ENCODE data around the gene OAS2. TPM values are rescaled to one million over a fixed set of nuclear protein-coding genes. Genes with fewer than 3 reads are reported as not detected.

OAS2 gene
- total and polyA plus RNA-seq, 2 experiments from 2014 or later = 0.50 TPM; not detected in 1

GRCh38 chr12:113056631-113057488, 78.5 kb downstream of the OAS2 start, which contains the start of gene DTX1:
Gene DTX1 (plus strand): TSS chr12:113056730. CDS start chr12:113058193, 1,463 bp downstream.
- Histone ChIP-seq H3K27me3 (peaks cover 73% of the 10 kb centered on the region), H2AFZ (peak within 1 kb of the TSS; percentile 49), H3K9me2 (replicated peaks; ENCODE audit: insufficient read depth) (no peaks in the 10 kb centered on the region), H3K36me3 (replicated peaks; ENCODE audit: insufficient read depth, low read depth) (no peaks in the 10 kb centered on the region), H3K4me2 (peak within 1 kb of the TSS; percentile 93), H3K9me3 (ENCODE audit: low read depth) (no peaks in the 10 kb centered on the region), H3K4me1 (ENCODE audit: insufficient read depth) (no peaks in the 10 kb centered on the region), H3K79me2 (no peaks in the 10 kb centered on the region), H3K27ac (no peak within 1 kb of the TSS), H4K20me1 (ENCODE audit: insufficient read depth, poor library complexity, severe bottlenecking) (no peaks in the 10 kb centered on the region), H3K4me3 (peak within 1 kb of the TSS; percentile 26)
- WGBS (ENCODE audit: low lambda C conversion rate, missing lambda C conversion rate) = 2% methylated on average over 24 of the region's 94 CpGs
- no peak for DNase-seq (ENCODE audit: low spot score)
- TF ChIP-seq EZH2 (IDR thresholded peaks at IDR 0.05; ENCODE audit: borderline replicate concordance) (peak; percentile 85), CTCF (IDR thresholded peaks at IDR 0.05; ENCODE audit: poor library complexity) (no peak), EZH2phosphoT487 (IDR thresholded peaks at IDR 0.05; ENCODE audit: low read depth, severe bottlenecking, unreplicated experiment) (peak; percentile 25)

GRCh38 chr12:113057565-113058485, 79.5 kb downstream of the OAS2 start:
- 72% methylated on average over 44 of the region's 44 CpGs for WGBS (ENCODE audit: low lambda C conversion rate, missing lambda C conversion rate)
- peaks cover 75% of the 10 kb centered on the region for H3K27me3 ChIP-seq

GRCh38 chr12:113058553-113058952, 80.2 kb downstream of the OAS2 start:
- H3K79me2 ChIP-seq = no peaks in the 10 kb centered on the region
- WGBS (ENCODE audit: low lambda C conversion rate, missing lambda C conversion rate) = 97% methylated on average over 1 of the region's 1 CpG
- no peak overlapping the region for H3K4me3 ChIP-seq
- H3K9me2 ChIP-seq (replicated peaks; ENCODE audit: insufficient read depth) = no peaks in the 10 kb centered on the region
- H3K9me3 ChIP-seq (ENCODE audit: low read depth) = no peaks in the 10 kb centered on the region
- TF ChIP-seq CTCF (IDR thresholded peaks at IDR 0.05; ENCODE audit: poor library complexity) (no peak), EZH2 (IDR thresholded peaks at IDR 0.05; ENCODE audit: borderline replicate concordance) (no peak), EZH2phosphoT487 (IDR thresholded peaks at IDR 0.05; ENCODE audit: low read depth, severe bottlenecking, unreplicated experiment) (no peak)
- no peaks in the 10 kb centered on the region for H3K4me1 ChIP-seq (ENCODE audit: insufficient read depth)
- H2AFZ ChIP-seq = no peak overlapping the region
- no peaks in the 10 kb centered on the region for H3K36me3 ChIP-seq (replicated peaks; ENCODE audit: insufficient read depth, low read depth)
- H3K4me2 ChIP-seq = no peak overlapping the region
- H4K20me1 ChIP-seq (ENCODE audit: insufficient read depth, poor library complexity, severe bottlenecking) = no peaks in the 10 kb centered on the region
- no peak for DNase-seq (ENCODE audit: low spot score)
- peaks cover 68% of the 10 kb centered on the region for H3K27me3 ChIP-seq
- no peak overlapping the region for H3K27ac ChIP-seq

More at GRCh38 chr12:113057565-113058485, 79.5 kb downstream of the OAS2 start:
- no peaks in the 10 kb centered on the region for H3K9me3 ChIP-seq (ENCODE audit: low read depth)
- no peak overlapping the region for H3K27ac ChIP-seq
- DNase-seq (ENCODE audit: low spot score) = no peak
- no peaks in the 10 kb centered on the region for H3K4me1 ChIP-seq (ENCODE audit: insufficient read depth)
- H3K36me3 ChIP-seq (replicated peaks; ENCODE audit: insufficient read depth, low read depth) = no peaks in the 10 kb centered on the region
- TF ChIP-seq CTCF (IDR thresholded peaks at IDR 0.05; ENCODE audit: poor library complexity) = no peak
- H3K9me2 ChIP-seq (replicated peaks; ENCODE audit: insufficient read depth) = no peaks in the 10 kb centered on the region
- no peaks in the 10 kb centered on the region for H4K20me1 ChIP-seq (ENCODE audit: insufficient read depth, poor library complexity, severe bottlenecking)
- no peak overlapping the region for H2AFZ ChIP-seq
- no peaks in the 10 kb centered on the region for H3K79me2 ChIP-seq
- H3K4me3 ChIP-seq = no peak overlapping the region
- H3K4me2 ChIP-seq = peak overlapping the region; percentile 93

Measured in hepatocyte (in vitro differentiated cells).